GM12891 (cell line): Measurements from ENCODE around the gene ANLN.

Experiments
- DNase-seq: peaks from one replicate; pipeline ENCODE4 v3.0.0; 2011; ENCODE audit warnings: low spot score; ENCODE audit not compliant: insufficient read length
- FAIRE-seq: peaks from 2 replicates; lab custom pipeline; 2011; peaks lifted over from hg19 to GRCh38; lab: Jason Lieb, UNC
- PAX5 ChIP-seq: IDR thresholded peaks from 2 replicates; pipeline ENCODE4 v1.6.1; 2011; ENCODE audit warnings: low read length, moderate library complexity, mild to moderate bottlenecking; ENCODE audit not compliant: insufficient read depth, severe bottlenecking
- POLR2A ChIP-seq: IDR thresholded peaks from 2 replicates; pipeline ENCODE4 v1.6.1; 2011; ENCODE audit warnings: low read depth, low read length, control low read depth
- POLR2AphosphoS5 ChIP-seq: IDR thresholded peaks from 2 replicates; pipeline ENCODE4 v1.6.1; 2011; ENCODE audit warnings: low read depth, low read length, control low read depth
- POU2F2 ChIP-seq: IDR thresholded peaks from 2 replicates; pipeline ENCODE4 v1.6.1; 2011; ENCODE audit warnings: low read depth, mild to moderate bottlenecking, control low read depth, low read length, moderate library complexity
- SPI1 ChIP-seq: IDR thresholded peaks from 2 replicates; pipeline ENCODE4 v1.6.1; 2011; ENCODE audit warnings: low read depth, low read length, control low read depth
- TAF1 ChIP-seq: IDR thresholded peaks from 2 replicates; pipeline ENCODE4 v1.6.1; 2011; ENCODE audit warnings: low read depth, low read length, control low read depth

Gene ANLN

DNA sequence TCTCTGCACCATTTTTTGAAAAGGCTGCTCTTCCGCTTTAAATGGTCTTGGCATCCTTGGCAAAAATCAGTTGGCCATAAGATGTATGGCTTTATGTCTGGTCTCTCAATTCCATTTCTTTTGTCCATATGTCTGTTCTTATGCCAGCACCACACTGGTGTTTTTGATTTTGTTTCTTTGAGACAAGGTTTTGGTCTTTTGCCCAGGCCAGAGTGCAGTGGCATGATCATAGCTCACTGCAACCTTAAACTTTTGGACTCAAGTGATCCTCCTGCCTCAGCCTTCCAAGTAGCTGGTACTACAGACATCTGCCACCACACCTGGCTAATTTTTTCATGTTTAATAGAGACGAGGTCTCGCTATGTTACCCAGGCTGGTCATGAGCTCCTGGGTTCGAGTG lies 48.5 kb downstream of the ANLN start:
- no peak for FAIRE-seq
- DNase-seq: no peak
- TF ChIP-seq PAX5 (no peak), POLR2A (no peak)

DNA sequence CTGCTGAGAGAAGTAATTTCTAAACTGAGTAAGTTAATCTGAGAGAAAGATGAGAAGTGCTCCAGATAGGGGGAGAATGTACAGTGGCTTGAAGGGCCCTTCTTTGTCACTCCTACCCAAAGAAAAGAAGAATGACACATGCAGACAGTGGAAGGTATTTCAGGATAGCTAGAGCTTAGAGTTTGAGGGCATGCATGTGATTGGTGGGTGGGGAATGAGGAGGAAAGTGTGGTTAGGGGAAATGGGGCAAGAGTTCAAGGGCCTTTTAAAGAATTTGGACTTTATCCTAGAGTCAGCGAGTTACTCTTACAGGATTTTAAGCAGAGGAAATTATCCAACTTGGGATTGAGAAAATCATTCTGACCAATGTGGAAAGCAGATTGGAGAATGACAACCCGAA lies 50.0 kb downstream of the ANLN start:
- DNase-seq (no peak), FAIRE-seq (no peak)
- TF ChIP-seq POU2F2 (no peak), POLR2A (no peak), POLR2AphosphoS5 (no peak), PAX5 (no peak), TAF1 (no peak), SPI1 (no peak)

DNA sequence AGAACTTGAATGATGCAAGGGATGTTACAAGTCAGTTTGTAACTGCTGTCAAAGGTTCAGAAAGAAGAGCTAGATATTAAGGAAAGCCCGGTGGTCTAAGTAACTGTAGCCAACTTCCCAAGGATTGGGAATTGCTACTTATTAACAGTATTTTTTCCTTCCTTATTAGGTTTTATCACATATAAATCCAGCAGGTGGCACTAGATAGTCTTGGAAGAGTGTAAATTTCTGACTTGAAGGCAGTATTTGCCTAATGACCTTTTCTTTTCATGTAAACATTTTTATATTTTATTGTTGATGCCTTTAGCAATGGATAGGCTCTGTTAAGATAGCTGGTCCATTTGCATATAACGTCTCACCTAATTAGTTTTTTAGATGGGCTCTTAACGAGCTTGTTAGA lies 51.2 kb downstream of the ANLN start:
- no peak for TF ChIP-seq TAF1
- no peak for TF ChIP-seq POU2F2
- no peak for TF ChIP-seq PAX5
- TF ChIP-seq SPI1: no peak
- TF ChIP-seq POLR2AphosphoS5: no peak
- TF ChIP-seq POLR2A: no peak
- DNase-seq (no peak), FAIRE-seq (no peak)

DNA sequence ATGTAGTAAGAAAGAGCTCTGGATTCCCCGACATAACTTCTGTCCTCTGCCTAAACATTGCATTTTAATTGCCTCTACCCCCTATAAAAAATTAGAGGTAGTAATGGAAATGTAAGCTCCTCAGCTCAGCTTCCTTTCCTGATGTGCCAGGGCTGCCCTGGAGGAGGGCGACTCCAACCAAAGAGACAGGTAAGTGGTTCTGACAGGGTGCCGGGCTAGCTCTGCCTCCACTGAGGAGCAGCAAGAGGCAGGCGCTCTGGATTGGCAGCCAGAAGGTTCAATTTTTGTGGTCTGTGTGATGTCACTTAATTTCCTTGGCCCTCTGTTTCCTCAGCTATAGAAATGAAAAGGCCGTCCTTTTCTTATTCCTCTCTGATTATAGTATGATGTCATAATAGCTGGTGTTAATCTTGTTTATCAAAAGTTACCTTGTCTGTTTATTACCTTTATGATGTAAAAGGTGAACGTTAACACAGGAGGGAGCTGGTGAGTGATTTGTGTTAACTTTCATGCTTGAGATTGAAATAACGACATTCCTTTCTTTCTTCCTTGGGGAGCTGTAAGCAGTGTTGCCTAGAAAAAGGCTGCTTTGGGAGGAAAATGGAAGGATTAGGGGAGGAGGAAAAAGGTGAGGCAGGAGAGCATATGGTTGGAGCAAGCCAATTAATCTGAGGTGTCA lies 51.8 kb downstream of the ANLN start:
- FAIRE-seq: no peak
- no peak for DNase-seq
- TF ChIP-seq TAF1 (no peak), PAX5 (no peak), POLR2AphosphoS5 (no peak), SPI1 (no peak), POU2F2 (no peak), POLR2A (no peak)

DNA sequence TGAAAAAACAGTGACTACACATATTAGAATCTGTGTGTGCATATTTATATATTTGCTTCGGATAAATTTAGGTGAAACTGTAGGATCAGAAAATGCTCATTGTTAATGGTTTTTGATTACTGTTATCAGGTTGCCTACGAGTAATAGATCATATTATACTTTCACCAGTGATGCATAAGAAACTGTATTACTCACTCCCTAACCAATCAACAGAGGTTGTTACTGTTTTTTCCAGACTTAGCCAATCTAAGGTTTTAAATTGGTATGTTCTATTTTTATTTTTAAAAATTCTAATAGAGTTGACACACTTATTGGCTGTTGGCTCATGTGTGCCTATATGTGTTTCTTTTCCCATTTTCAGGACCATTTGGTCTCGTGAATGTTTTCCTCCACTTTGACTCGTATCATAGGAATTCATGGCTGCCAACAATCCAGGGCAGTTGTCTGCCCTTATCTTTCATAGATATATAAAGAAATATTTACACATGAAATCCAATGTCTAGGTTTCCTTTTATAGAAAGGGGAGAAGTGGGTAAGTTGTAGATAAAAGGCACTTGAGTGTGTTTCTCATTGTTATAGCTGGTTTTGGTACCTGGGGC lies 59.2 kb downstream of the ANLN start:
- DNase-seq (no peak), FAIRE-seq (no peak)
- TF ChIP-seq POLR2A: no peak
- TF ChIP-seq POU2F2: no peak
- TF ChIP-seq POLR2AphosphoS5: no peak
- TF ChIP-seq PAX5: no peak
- TF ChIP-seq SPI1: no peak
- no peak for TF ChIP-seq TAF1

DNA sequence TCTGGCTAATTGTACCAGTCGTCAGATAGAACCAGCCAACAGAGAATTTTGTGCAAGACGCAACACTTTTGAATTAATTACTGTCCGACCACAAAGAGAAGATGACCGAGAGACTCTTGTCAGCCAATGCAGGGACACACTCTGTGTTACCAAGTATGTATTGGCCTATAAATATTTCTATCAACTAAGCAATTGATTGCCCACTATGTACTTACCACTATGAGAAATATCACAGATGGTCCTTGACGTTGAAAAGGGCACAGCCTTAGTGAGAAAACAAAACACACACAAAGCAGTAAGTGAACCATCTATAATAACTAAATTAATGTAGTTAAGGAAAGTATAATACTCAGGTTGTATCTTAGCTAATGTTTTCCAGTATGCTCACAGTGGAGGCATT lies 60.0 kb downstream of the ANLN start:
- DNase-seq (no peak), FAIRE-seq (no peak)
- TF ChIP-seq PAX5: no peak
- no peak for TF ChIP-seq POLR2A
- no peak for TF ChIP-seq TAF1
- no peak for TF ChIP-seq POLR2AphosphoS5
- no peak for TF ChIP-seq SPI1
- no peak for TF ChIP-seq POU2F2

DNA sequence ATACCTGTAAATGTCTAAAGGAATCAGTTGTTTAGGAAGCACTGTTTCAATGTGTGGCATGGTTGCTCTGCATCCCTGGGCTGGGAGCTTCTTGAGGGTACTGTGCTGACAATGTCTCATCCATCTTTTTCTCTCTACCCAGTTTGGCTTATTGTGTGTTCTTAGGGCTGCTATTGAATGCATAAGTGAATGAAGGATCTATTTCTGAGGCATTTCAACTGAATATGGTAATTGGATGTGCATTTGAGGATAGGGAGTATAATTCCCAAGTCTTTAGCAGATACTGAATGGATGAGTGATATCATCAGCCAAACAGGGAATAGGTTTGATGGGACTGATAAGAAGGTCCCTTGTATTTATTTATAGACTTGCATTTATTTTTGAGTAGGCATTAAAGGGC lies 64.1 kb downstream of the ANLN start:
- no peak for DNase-seq
- no peak for TF ChIP-seq TAF1
- no peak for TF ChIP-seq POLR2A
- no peak for FAIRE-seq

DNA sequence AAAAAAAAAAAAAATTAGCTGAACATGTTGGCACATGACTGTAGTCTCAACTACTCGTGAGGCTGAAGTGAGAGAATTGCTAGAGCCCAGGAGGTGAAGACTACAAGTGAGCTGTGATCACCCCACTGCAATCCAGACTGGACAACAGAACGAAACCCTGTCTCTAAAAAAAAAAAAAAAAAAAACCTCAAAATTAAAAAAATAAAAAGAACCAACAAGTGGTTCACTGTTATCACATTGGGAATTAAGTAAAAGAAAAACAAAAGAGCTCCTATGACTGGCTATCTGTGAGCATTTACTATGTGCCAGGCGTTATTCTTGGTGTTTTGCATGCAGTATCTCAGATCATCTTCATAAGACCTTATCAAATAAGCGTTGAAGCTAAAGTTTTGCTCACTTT lies 66.0 kb downstream of the ANLN start:
- no peak for FAIRE-seq
- TF ChIP-seq POLR2AphosphoS5 (no peak), POU2F2 (no peak), POLR2A (no peak), PAX5 (no peak), SPI1 (no peak), TAF1 (no peak)
- DNase-seq: no peak

DNA sequence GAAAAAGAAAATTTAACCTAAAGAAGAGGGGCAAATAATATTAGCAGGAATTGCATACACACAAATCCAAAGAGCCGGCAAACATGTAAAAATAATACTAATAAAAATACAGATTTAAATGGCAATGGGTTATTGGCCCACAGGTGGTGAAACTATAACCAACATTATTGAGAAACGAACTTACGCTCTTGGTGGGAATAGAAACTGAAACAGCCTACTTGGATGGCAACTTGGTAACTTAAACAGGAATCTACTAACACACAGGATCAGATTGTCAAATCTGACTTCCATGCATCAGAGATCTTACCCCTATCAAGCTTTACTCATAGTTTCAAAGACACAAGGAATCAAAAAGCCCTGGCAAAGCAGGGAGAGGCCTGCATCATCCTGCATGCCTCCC lies 66.5 kb downstream of the ANLN start:
- DNase-seq (no peak), FAIRE-seq (no peak)
- TF ChIP-seq TAF1 (no peak), POU2F2 (no peak), POLR2AphosphoS5 (no peak), SPI1 (no peak), PAX5 (no peak), POLR2A (no peak)

DNA sequence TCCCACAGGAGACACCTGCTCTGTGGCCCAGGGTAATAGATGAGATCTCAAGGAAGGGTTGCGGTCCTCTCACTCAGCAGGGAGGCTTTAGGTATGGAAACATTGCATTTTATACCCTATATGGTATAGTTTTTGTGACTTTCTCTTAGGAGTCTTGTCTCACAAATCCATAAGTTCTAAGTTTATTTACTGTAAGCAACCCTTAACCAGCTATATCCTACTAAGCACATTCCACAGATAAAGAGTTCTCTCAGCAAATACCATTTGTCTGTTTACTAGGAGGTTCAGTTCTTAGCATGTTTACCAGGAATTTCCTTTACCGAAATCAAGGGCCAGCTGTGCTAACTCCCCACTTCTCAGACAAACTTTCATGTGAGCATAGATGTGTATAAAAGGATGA lies 66.9 kb downstream of the ANLN start:
- FAIRE-seq: no peak
- TF ChIP-seq POLR2A: no peak
- no peak for TF ChIP-seq POLR2AphosphoS5
- TF ChIP-seq POU2F2: no peak
- TF ChIP-seq TAF1: no peak
- TF ChIP-seq SPI1: no peak
- TF ChIP-seq PAX5: no peak
- DNase-seq: no peak
